Cardiac muscle cell (in vitro differentiated cells and primary cell): ENCODE results near the gene MAGEB5. TPM values are rescaled to one million over a fixed set of nuclear protein-coding genes. Genes with fewer than 3 reads are reported as not detected.

Experiments used
- DNase-seq, 2 donors: peaks; one replicate each; pipeline versions ENCODE4 v3.0.0 to v3.0.0-alpha.2; 2010 to 2017; ENCODE audit warnings: low read depth in 1 of 2, low spot score in 1 of 2
- H3K27ac ChIP-seq: fragments of 200-600 bp; sonication (generic); 2 replicates; pipeline ENCODE4 v1.5.1; 2016
- H3K27me3 ChIP-seq: fragments of 200-600 bp; sonication (generic); 2 replicates; pipeline ENCODE4 v1.6.0; 2016; ENCODE audit warnings: control low read depth
- H3K36me3 ChIP-seq: fragments of 200-600 bp; sonication (generic); 2 replicates; pipeline ENCODE4 v1.5.1; 2016; ENCODE audit warnings: control low read depth
- H3K4me1 ChIP-seq: fragments of 200-600 bp; sonication (generic); 2 replicates; pipeline ENCODE4 v1.8.1; 2017; ENCODE audit warnings: low read depth, mild to moderate bottlenecking, mixed run types
- H3K4me3 ChIP-seq: fragments of 200-600 bp; sonication (generic); 2 replicates; pipeline ENCODE4 v1.5.1; 2016; ENCODE audit warnings: mild to moderate bottlenecking
- H3K9me3 ChIP-seq: fragments of 200-600 bp; sonication (generic); 2 replicates; pipeline ENCODE4 v1.5.1; 2017; ENCODE audit warnings: low read depth, mild to moderate bottlenecking, control low read depth
- polyA plus RNA-seq: library from polyadenylated mRNA; unstranded; fragments of >200 nt; fragmentation: Nextera tagmentation; extraction: Ambion mirVana; gene quantifications from 2 replicates; pipeline ENCODE4 v1.2.1, GENCODE V29; 2016
- total RNA-seq: library from RNA; depleted of rRNA; stranded (reverse); fragments of >200 nt; gene quantifications from 2 replicates; pipeline ENCODE4 v1.2.3, GENCODE V29; 2016
- TF ChIP-seq, protein P1 (sequence below): IDR thresholded peaks from 2 replicates; pipeline ENCODE4 v1.5.1; 2012; ENCODE audit warnings: low read depth, mild to moderate bottlenecking, low read length

The MAGEB5 gene
- total and polyA plus RNA-seq, 2 experiments from 2014 or later = not detected

DNA sequence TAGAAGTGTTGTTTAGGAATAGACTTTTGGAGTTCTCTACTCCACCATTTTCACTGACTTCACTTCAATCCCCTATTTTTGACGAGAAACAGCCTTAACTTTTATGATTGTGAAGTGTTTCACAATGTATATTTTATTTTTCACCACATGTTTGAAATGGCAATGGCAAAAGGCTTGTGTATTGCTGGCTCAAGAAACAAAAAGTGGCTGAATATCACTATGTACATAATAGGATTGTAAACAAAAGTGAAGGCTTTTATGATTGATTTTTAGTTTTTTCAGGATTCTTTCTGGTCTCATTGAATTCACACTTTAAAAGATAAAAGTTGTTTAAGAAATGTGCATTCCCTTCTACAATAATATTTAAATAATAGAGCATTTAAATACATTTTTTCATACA, 18.2 kb downstream of the MAGEB5 start:
- Histone ChIP-seq H3K9me3 (no peaks in the 10 kb centered on the region), H3K27ac (no peak overlapping the region), H3K36me3 (no peaks in the 10 kb centered on the region), H3K27me3 (no peaks in the 10 kb centered on the region), H3K4me1 (no peaks in the 10 kb centered on the region), H3K4me3 (no peak overlapping the region)
- TF ChIP-seq, protein P1, sequence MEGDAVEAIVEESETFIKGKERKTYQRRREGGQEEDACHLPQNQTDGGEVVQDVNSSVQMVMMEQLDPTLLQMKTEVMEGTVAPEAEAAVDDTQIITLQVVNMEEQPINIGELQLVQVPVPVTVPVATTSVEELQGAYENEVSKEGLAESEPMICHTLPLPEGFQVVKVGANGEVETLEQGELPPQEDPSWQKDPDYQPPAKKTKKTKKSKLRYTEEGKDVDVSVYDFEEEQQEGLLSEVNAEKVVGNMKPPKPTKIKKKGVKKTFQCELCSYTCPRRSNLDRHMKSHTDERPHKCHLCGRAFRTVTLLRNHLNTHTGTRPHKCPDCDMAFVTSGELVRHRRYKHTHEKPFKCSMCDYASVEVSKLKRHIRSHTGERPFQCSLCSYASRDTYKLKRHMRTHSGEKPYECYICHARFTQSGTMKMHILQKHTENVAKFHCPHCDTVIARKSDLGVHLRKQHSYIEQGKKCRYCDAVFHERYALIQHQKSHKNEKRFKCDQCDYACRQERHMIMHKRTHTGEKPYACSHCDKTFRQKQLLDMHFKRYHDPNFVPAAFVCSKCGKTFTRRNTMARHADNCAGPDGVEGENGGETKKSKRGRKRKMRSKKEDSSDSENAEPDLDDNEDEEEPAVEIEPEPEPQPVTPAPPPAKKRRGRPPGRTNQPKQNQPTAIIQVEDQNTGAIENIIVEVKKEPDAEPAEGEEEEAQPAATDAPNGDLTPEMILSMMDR = no peak
- DNase-seq = no peak

DNA sequence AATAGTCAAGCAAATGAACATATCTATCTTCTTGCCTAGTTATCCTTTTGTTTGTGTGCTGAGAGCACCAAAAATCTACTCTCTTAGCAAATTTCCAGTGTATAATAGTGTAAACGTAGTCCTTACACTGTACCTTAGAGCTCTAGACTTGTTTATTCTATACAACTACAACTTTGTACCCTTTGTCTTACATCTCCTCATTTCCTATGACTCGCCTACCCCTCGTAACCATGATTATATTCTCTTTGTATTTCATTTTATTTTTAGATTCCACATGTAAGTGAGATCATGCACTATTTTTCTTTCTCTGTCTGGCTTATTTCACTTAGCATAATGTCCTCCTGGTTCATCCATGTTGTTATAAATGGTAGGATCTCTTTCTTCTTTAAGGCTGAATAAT, 37.6 kb downstream of the MAGEB5 start:
- Histone ChIP-seq H3K27me3 (no peaks in the 10 kb centered on the region), H3K9me3 (no peaks in the 10 kb centered on the region), H3K36me3 (no peaks in the 10 kb centered on the region), H3K27ac (no peak overlapping the region), H3K4me3 (no peak overlapping the region), H3K4me1 (no peaks in the 10 kb centered on the region)
- TF ChIP-seq, protein P1 = no peak
- no peak for DNase-seq

DNA sequence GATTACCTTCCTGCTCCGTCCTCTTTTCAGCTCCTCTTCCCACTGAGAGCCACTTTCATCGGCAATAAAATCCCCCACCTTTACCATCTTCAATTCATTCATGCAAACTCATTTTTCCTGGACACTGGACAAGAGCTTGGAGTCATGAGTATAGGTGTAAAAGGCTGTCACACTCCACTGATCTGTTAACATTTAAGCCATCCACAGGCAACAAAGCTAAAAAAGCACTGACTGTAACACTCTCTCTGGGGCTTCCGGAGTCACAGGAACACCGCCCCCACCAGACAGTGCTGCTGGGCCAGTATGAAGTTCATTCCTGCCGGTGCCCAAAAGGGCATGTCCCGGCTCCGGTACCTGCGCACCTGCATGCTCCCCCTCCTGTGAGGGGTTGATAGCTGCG, 38.5 kb downstream of the MAGEB5 start:
- no peak for DNase-seq
- Histone ChIP-seq H3K27me3 (no peaks in the 10 kb centered on the region), H3K4me3 (no peak overlapping the region), H3K36me3 (no peaks in the 10 kb centered on the region), H3K4me1 (no peaks in the 10 kb centered on the region), H3K27ac (no peak overlapping the region), H3K9me3 (no peaks in the 10 kb centered on the region)
- TF ChIP-seq, protein P1 = no peak

- no peaks in the 10 kb centered on the region for H3K36me3 ChIP-seq
- H3K4me1 ChIP-seq = no peaks in the 10 kb centered on the region
- H3K9me3 ChIP-seq = no peaks in the 10 kb centered on the region
- H3K27me3 ChIP-seq = no peaks in the 10 kb centered on the region
- no peak overlapping the region for H3K27ac ChIP-seq
- peak in 1 of 2 donors; percentile 70 for DNase-seq
- H3K4me3 ChIP-seq = no peak overlapping the region
- TF ChIP-seq, protein P1 = no peak
These were observed 46.2 kb downstream of the MAGEB5 start for GRCh38 chrX:26262121-26262523.

Other genes starting within 250 kb of the MAGEB5 start
- gene MAGEB18, start 77.8 kb upstream of the MAGEB5 start, total RNA-seq = not detected in 2 replicates
- not detected in 2 replicates for gene MAGEB18, start 77.8 kb upstream of the MAGEB5 start, polyA plus RNA-seq
- gene MAGEB6B, start 55.6 kb upstream of the MAGEB5 start, total RNA-seq = not detected in 2 replicates
- not detected in 2 replicates for gene MAGEB6B, start 55.6 kb upstream of the MAGEB5 start, polyA plus RNA-seq
- gene MAGEB6, start 23.7 kb upstream of the MAGEB5 start, total RNA-seq = not detected in 2 replicates
- not detected in 2 replicates for gene MAGEB6, start 23.7 kb upstream of the MAGEB5 start, polyA plus RNA-seq